Panc1 (cell line): ENCODE measurements around the gene ZDHHC7. TPM values are rescaled to one million over a fixed set of nuclear protein-coding genes. Genes with fewer than 3 reads are reported as not detected.

Experiments
- ATAC-seq: fragments of 200-7000 bp; cut with Tn5 transposase; 2 replicates; pipeline ENCODE4 v1.9.1; 2020; ENCODE audit warnings: mild to moderate bottlenecking, moderate library complexity
- BruUV-seq: library from RNA; stranded (reverse); fragments of 400-500 nt; replicated peaks from 2 replicates; lab custom pipeline; 2021; lab: Mats Ljungman, UMichigan
- CTCF ChIA-PET: fragments of 300-600 bp; sonication (Branson Sonifier 250); formaldehyde crosslinking; loops from one replicate; lab custom pipeline; 2022; ENCODE audit warnings: antibody characterized with exemption; lab: Charles Lee
- POLR2A ChIA-PET: fragments of 300-600 bp; sonication (Branson Sonifier 250); formaldehyde crosslinking; loops from one replicate; lab custom pipeline; 2022; ENCODE audit warnings: antibody characterized with exemption; lab: Charles Lee
- DNase-seq: peaks from one replicate; pipeline ENCODE4 v3.0.0-alpha.2; 2010; ENCODE audit warnings: low read depth, low spot score
- H3K27ac ChIP-seq: 2 replicates; pipeline ENCODE4 v1.5.1; 2011; ENCODE audit warnings: mild to moderate bottlenecking, low read length, inconsistent platforms
- H3K27me3 ChIP-seq: fragments of 200-500 bp; sonication (Bioruptor generic); 2 replicates; pipeline ENCODE4 v1.6.0; 2014; ENCODE audit warnings: low read length, inconsistent platforms; ENCODE audit not compliant: control insufficient read depth, insufficient read depth
- H3K36me3 ChIP-seq: fragments of 200-500 bp; sonication (Bioruptor generic); 2 replicates; pipeline ENCODE4 v1.5.1; 2014; ENCODE audit warnings: inconsistent platforms, mild to moderate bottlenecking, low read length, moderate library complexity; ENCODE audit not compliant: control insufficient read depth, insufficient read depth
- H3K4me1 ChIP-seq: 2 replicates; pipeline ENCODE4 v1.5.1; 2011; ENCODE audit warnings: inconsistent platforms, mild to moderate bottlenecking, low read length, moderate library complexity; ENCODE audit not compliant: control insufficient read depth, insufficient read depth
- H3K4me3 ChIP-seq, 2 experiments: 2 replicates each; pipeline ENCODE4 v1.5.1; 2011 to 2012; ENCODE audit warnings: low read depth in 2 of 2, low read length in 2 of 2, mild to moderate bottlenecking in 2 of 2, inconsistent platforms in 1 of 2, moderate library complexity in 1 of 2
- H3K9me3 ChIP-seq: fragments of 200-500 bp; sonication (Bioruptor generic); 2 replicates; pipeline ENCODE4 v1.5.1; 2014; ENCODE audit warnings: low read depth, mild to moderate bottlenecking, inconsistent platforms, low read length, moderate library complexity; ENCODE audit not compliant: control insufficient read depth, insufficient read depth
- POLR2AphosphoS5 ChIP-seq: IDR thresholded peaks from 2 replicates; pipeline ENCODE4 v1.6.1; 2012; ENCODE audit warnings: mild to moderate bottlenecking, low read depth, low read length, moderate library complexity
- SIN3A ChIP-seq: IDR thresholded peaks from 2 replicates; pipeline ENCODE4 v1.6.1; 2012; ENCODE audit warnings: low read depth, mild to moderate bottlenecking, low read length, moderate library complexity, borderline replicate concordance; ENCODE audit not compliant: insufficient read depth
- TCF7L2 ChIP-seq: IDR thresholded peaks from 2 replicates; pipeline ENCODE4 v1.6.1; 2011; ENCODE audit warnings: mild to moderate bottlenecking, low read depth, low read length, inconsistent platforms
- in situ Hi-C: cut with HindIII; loops from 2 replicates; pipeline ENCODE4 v1.10.0; 2016; ENCODE audit warnings: low sequenced_read_pairs, low pct_unique_long_range_greater_than_20kb
- intact Hi-C: fragments of 100-400 bp; cut with micrococcal nuclease; formaldehyde crosslinking; loops from one replicate; pipeline ENCODE4 v1.10.0; 2022; ENCODE audit not compliant: unreplicated experiment
- total RNA-seq: library from RNA; stranded (reverse); gene quantifications from one replicate; pipeline ENCODE4 v1.2.1, GENCODE V29; 2021; ENCODE audit not compliant: unreplicated experiment
- TF ChIP-seq, protein P1 (sequence below), 2 experiments: IDR thresholded peaks; 2 replicates each; pipeline ENCODE4 v1.6.1; 2011 to 2012; ENCODE audit warnings: low read depth in 2 of 2, control low read depth in 1 of 2, low read length in 1 of 2, mild to moderate bottlenecking in 1 of 2, moderate library complexity in 1 of 2; ENCODE audit not compliant: insufficient read depth in 1 of 2
- TF ChIP-seq, protein P2 (sequence below): fragments of 450-650 bp; IDR thresholded peaks from 2 replicates; pipeline ENCODE4 v1.5.1; 2017; ENCODE audit warnings: mild to moderate bottlenecking

The ZDHHC7 gene
- total RNA-seq, 1 experiment from 2014 or later = 71.5 TPM

DNA sequence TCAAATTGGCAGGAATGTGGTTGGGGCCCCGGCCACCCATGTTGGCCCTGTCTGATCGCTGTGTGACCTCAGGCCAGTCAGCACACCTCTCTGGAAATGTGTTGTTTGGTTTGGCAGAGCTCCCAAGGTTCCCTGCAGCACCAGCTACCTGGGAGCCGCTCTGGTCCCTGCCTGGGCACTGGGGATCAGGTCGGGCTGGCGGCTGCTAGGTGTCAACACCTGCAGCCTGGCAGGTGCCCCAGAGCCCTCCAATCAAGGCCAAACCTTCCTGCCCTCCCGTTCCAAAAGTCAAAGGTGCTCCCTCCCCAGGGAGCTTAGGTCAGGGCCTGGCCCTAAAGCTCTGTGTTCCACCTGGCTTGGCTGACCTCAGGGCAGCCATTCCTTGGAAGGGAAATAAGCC, 55.9 kb downstream of the ZDHHC7 start:
- Histone ChIP-seq H3K27ac (no peak overlapping the region), H3K27me3 (no peaks in the 10 kb centered on the region), H3K9me3 (no peaks in the 10 kb centered on the region), H3K4me1 (no peaks in the 10 kb centered on the region), H3K4me3 (no peak overlapping the region), H3K36me3 (no peaks in the 10 kb centered on the region)
- CTCF ChIA-PET = no interaction called here
- TF ChIP-seq, protein P1, sequence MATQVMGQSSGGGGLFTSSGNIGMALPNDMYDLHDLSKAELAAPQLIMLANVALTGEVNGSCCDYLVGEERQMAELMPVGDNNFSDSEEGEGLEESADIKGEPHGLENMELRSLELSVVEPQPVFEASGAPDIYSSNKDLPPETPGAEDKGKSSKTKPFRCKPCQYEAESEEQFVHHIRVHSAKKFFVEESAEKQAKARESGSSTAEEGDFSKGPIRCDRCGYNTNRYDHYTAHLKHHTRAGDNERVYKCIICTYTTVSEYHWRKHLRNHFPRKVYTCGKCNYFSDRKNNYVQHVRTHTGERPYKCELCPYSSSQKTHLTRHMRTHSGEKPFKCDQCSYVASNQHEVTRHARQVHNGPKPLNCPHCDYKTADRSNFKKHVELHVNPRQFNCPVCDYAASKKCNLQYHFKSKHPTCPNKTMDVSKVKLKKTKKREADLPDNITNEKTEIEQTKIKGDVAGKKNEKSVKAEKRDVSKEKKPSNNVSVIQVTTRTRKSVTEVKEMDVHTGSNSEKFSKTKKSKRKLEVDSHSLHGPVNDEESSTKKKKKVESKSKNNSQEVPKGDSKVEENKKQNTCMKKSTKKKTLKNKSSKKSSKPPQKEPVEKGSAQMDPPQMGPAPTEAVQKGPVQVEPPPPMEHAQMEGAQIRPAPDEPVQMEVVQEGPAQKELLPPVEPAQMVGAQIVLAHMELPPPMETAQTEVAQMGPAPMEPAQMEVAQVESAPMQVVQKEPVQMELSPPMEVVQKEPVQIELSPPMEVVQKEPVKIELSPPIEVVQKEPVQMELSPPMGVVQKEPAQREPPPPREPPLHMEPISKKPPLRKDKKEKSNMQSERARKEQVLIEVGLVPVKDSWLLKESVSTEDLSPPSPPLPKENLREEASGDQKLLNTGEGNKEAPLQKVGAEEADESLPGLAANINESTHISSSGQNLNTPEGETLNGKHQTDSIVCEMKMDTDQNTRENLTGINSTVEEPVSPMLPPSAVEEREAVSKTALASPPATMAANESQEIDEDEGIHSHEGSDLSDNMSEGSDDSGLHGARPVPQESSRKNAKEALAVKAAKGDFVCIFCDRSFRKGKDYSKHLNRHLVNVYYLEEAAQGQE (IDR thresholded peaks at IDR 0.05; ENCODE audit: insufficient read depth in 1 of 2, low read depth in 2 of 2, low read length in 1 of 2) = no peak
- TF ChIP-seq, protein P2, sequence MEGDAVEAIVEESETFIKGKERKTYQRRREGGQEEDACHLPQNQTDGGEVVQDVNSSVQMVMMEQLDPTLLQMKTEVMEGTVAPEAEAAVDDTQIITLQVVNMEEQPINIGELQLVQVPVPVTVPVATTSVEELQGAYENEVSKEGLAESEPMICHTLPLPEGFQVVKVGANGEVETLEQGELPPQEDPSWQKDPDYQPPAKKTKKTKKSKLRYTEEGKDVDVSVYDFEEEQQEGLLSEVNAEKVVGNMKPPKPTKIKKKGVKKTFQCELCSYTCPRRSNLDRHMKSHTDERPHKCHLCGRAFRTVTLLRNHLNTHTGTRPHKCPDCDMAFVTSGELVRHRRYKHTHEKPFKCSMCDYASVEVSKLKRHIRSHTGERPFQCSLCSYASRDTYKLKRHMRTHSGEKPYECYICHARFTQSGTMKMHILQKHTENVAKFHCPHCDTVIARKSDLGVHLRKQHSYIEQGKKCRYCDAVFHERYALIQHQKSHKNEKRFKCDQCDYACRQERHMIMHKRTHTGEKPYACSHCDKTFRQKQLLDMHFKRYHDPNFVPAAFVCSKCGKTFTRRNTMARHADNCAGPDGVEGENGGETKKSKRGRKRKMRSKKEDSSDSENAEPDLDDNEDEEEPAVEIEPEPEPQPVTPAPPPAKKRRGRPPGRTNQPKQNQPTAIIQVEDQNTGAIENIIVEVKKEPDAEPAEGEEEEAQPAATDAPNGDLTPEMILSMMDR = no peak
- TF ChIP-seq POLR2AphosphoS5 = no peak
- no peak for TF ChIP-seq TCF7L2
- TF ChIP-seq SIN3A = no peak
- DNase-seq (no peak), ATAC-seq (no peak)
- intact Hi-C loops = no loop called here
- POLR2A ChIA-PET = no interaction called here
- in situ Hi-C loops = no loop called here
- BruUV-seq = no TSS peak

DNA sequence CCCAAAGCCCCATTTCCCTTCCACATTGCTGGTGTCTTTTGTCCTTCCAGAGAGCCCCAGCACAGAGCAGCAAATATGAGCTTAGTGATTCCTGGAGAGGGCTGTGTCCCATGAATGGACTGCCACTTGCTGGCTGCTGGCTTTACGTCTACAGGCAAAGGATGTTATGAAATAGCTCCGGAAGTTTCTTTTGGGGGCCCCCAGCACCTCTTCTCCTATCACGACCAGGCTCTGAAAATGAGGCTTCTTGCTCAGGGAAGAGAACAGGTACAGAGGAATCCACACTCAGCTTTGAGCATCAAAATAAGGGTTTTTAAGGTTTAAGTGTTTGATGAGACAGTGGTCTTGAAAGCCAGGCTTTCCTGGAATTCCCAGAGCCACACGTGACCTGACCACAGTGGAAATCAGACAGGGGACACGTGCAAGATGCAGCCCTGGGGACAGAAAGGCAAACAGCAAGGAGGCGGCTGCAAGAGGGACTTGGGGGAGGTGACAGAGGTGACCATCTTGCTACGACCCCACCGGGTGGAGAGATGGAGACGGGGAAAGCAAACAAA, 58.1 kb downstream of the ZDHHC7 start:
- BruUV-seq = no TSS peak
- POLR2A ChIA-PET = no interaction called here
- ATAC-seq = no peak
- DNase-seq = no peak
- no peaks in the 10 kb centered on the region for H3K9me3 ChIP-seq
- TF ChIP-seq SIN3A = no peak
- TF ChIP-seq, protein P1 (IDR thresholded peaks at IDR 0.05; ENCODE audit: insufficient read depth in 1 of 2, low read depth in 2 of 2, low read length in 1 of 2) = no peak
- TF ChIP-seq, protein P2 = no peak
- TF ChIP-seq POLR2AphosphoS5 = no peak
- no peak for TF ChIP-seq TCF7L2
- CTCF ChIA-PET = interaction anchor here (0.5 to 1.9 kb wide), 4 partner anchors 15 to 447 kb away, joined by 3 to 12 read pairs (median 6); no protein-coding TSS in a partner anchor
- H3K4me1 ChIP-seq = no peaks in the 10 kb centered on the region
- no peak overlapping the region for H3K27ac ChIP-seq
- no peaks in the 10 kb centered on the region for H3K27me3 ChIP-seq
- no peaks in the 10 kb centered on the region for H3K36me3 ChIP-seq
- intact Hi-C loops (loop anchor here (5.0 kb wide), 1 partner anchor 201 kb away; no protein-coding TSS in a partner anchor), in situ Hi-C loops (no loop called here)
- H3K4me3 ChIP-seq = no peak overlapping the region
